Thoracic aorta (tissue), 2 donors: ENCODE measurements around the gene GNB1L. TPM values are rescaled to one million over a fixed set of nuclear protein-coding genes. Genes with fewer than 3 reads are reported as not detected.
A peak's percentile ranks its signal among the peaks of the same experiment; 100 is the strongest.

Source experiments
- ATAC-seq: fragments of 150-250 bp; one replicate; pipeline ENCODE4 v1.8.0; 2017; ENCODE audit warnings: low read depth; ENCODE audit not compliant: insufficient number of reproducible peaks, low FRiP score
- DNase-seq: peaks from one replicate; pipeline ENCODE4 v3.0.0-alpha.2; 2020; ENCODE audit warnings: low spot score
- H3K27ac ChIP-seq, 2 donors: fragments of 200-600 bp; sonication (generic); 1 replicate in 1 of 2; 2 replicates in 1 of 2; pipeline ENCODE4 v1.5.1; 2016; ENCODE audit warnings: mild to moderate bottlenecking in 2 of 2, moderate library complexity in 2 of 2
- H3K27me3 ChIP-seq: fragments of 200-600 bp; sonication (generic); replicated peaks from 2 replicates; pipeline ENCODE4 v1.6.0; 2016; ENCODE audit warnings: mild to moderate bottlenecking; ENCODE audit not compliant: insufficient read depth
- H3K36me3 ChIP-seq: fragments of 200-600 bp; sonication (generic); one replicate; pipeline ENCODE4 v1.5.1; 2016
- H3K4me1 ChIP-seq, 2 donors: fragments of 200-600 bp; sonication (generic); 1 replicate in 1 of 2; 2 replicates in 1 of 2; pipeline versions ENCODE4 v1.5.1 to v1.6.0; 2016; ENCODE audit warnings: low read depth in 2 of 2, mild to moderate bottlenecking in 1 of 2; ENCODE audit not compliant: control insufficient read depth in 1 of 2
- H3K4me3 ChIP-seq: fragments of 200-600 bp; sonication (generic); 2 replicates; pipeline ENCODE4 v1.5.1; 2016; ENCODE audit warnings: mild to moderate bottlenecking
- H3K9me3 ChIP-seq: fragments of 200-600 bp; sonication (generic); 2 replicates; pipeline ENCODE4 v1.5.1; 2016
- CTCF ChIP-seq: fragments of 200-600 bp; sonication (generic); IDR thresholded peaks from one replicate; pipeline ENCODE4 v1.5.1; 2019; ENCODE audit warnings: antibody characterized with exemption
- total RNA-seq, 2 donors: library from RNA; depleted of rRNA; stranded (reverse); fragments of >200 nt; gene quantifications; one replicate each; pipeline versions ENCODE4 v1.1.0 to v1.2.3, GENCODE V29; 2016

Gene GNB1L
- total RNA-seq, 2 donors from 2014 or later = 2.3 to 7.7 TPM

- DNase-seq (no peak), ATAC-seq (no peak)
- no peak overlapping the region for H3K27ac ChIP-seq
- no peak for TF ChIP-seq CTCF
- H3K36me3 ChIP-seq = no peaks in the 10 kb centered on the region
- H3K9me3 ChIP-seq = no peaks in the 10 kb centered on the region
- no peaks in the 10 kb centered on the region for H3K27me3 ChIP-seq
- no peaks in the 10 kb centered on the region for H3K4me1 ChIP-seq
- H3K4me3 ChIP-seq = no peak overlapping the region
Measured at GRCh38 chr22:19772422-19772672, 82.3 kb downstream of the GNB1L start.

- Histone ChIP-seq H3K36me3 (no peaks in the 10 kb centered on the region), H3K4me1 (no peaks in the 10 kb centered on the region), H3K27ac (no peak overlapping the region), H3K4me3 (no peak overlapping the region), H3K9me3 (no peaks in the 10 kb centered on the region), H3K27me3 (no peaks in the 10 kb centered on the region)
- TF ChIP-seq CTCF = no peak
- no peak for ATAC-seq
- DNase-seq = no peak
Measured at GRCh38 chr22:19770349-19771220, 84.1 kb downstream of the GNB1L start.

GRCh38 chr22:19769393-19769715 is 85.3 kb downstream of the GNB1L start:
- DNase-seq (no peak), ATAC-seq (no peak)
- TF ChIP-seq CTCF = no peak
- Histone ChIP-seq H3K9me3 (no peaks in the 10 kb centered on the region), H3K27me3 (no peaks in the 10 kb centered on the region), H3K4me1 (no peaks in the 10 kb centered on the region), H3K4me3 (no peak overlapping the region), H3K27ac (no peak overlapping the region), H3K36me3 (no peaks in the 10 kb centered on the region)

GRCh38 chr22:19767427-19768341 is 87.0 kb downstream of the GNB1L start:
- Histone ChIP-seq H3K36me3 (no peaks in the 10 kb centered on the region), H3K27ac (no peak overlapping the region), H3K9me3 (no peaks in the 10 kb centered on the region), H3K27me3 (no peaks in the 10 kb centered on the region), H3K4me1 (no peaks in the 10 kb centered on the region), H3K4me3 (peak overlapping the region; percentile 54)
- ATAC-seq (no peak), DNase-seq (no peak)
- no peak for TF ChIP-seq CTCF
